CD4-positive, alpha-beta T cell (primary cell): ENCODE results near the gene TMPRSS6. TPM values are rescaled to one million over a fixed set of nuclear protein-coding genes. Genes with fewer than 3 reads are reported as not detected.

Experiments
- ATAC-seq: fragments of 200-7000 bp; cut with Tn5 transposase; one replicate; pipeline ENCODE4 v1.10.0; 2022; ENCODE audit warnings: mild to moderate bottlenecking; ENCODE audit not compliant: poor library complexity
- CTCF ChIA-PET: fragments of 350-600 bp; sonication (Branson Sonifier 250); formaldehyde crosslinking; loops from one replicate; lab custom pipeline; 2021; ENCODE audit warnings: antibody characterized with exemption, inconsistent platforms; lab: Charles Lee
- POLR2A ChIA-PET: fragments of 350-600 bp; sonication (Branson Sonifier 250); formaldehyde crosslinking; loops from one replicate; lab custom pipeline; 2021; ENCODE audit warnings: antibody characterized with exemption, inconsistent platforms; lab: Charles Lee
- DNase-seq, 14 experiments: peaks; one replicate each; pipeline ENCODE4 v3.0.0-alpha.2; 2013 to 2020; ENCODE audit warnings: mixed read lengths in 2 of 14
- H3K27ac ChIP-seq, 2 donors: one replicate each; pipeline versions ENCODE4 v1.5.1 to v1.7.0; 2013; ENCODE audit warnings: low read length in 2 of 2, low read depth in 1 of 2, mild to moderate bottlenecking in 1 of 2
- H3K27me3 ChIP-seq, 2 experiments: 1 replicate in 1 of 2; 2 replicates in 1 of 2; pipeline versions ENCODE4 v1.6.1 to v1.7.0; 2013; ENCODE audit warnings: low read length in 2 of 2, control low read depth in 1 of 2, mild to moderate bottlenecking in 1 of 2, moderate library complexity in 1 of 2; ENCODE audit not compliant: insufficient read depth in 2 of 2, control insufficient read depth in 1 of 2
- H3K36me3 ChIP-seq: one replicate; pipeline ENCODE4 v1.6.1; 2013; ENCODE audit warnings: low read length, control low read depth; ENCODE audit not compliant: insufficient read depth
- H3K4me1 ChIP-seq: one replicate; pipeline ENCODE4 v1.6.1; 2013; ENCODE audit warnings: low read length, control low read depth; ENCODE audit not compliant: insufficient read depth
- H3K4me3 ChIP-seq: one replicate; pipeline ENCODE4 v1.5.1; 2013; ENCODE audit warnings: mild to moderate bottlenecking, low read length, moderate library complexity
- H3K9me3 ChIP-seq, 2 experiments: 1 replicate in 1 of 2; 2 replicates in 1 of 2; pipeline versions ENCODE4 v1.6.1 to v1.7.0; 2013; ENCODE audit warnings: low read length in 2 of 2, mild to moderate bottlenecking in 2 of 2, control low read depth in 1 of 2, moderate library complexity in 1 of 2; ENCODE audit not compliant: control insufficient read depth in 1 of 2, insufficient read depth in 1 of 2
- H3K27ac Mint-ChIP-seq: one replicate; pipeline ENCODE4 v1.8.0; 2020; ENCODE audit warnings: mixed read lengths
- H3K27me3 Mint-ChIP-seq: one replicate; pipeline ENCODE4 v1.8.0; 2021; ENCODE audit warnings: mixed read lengths
- H3K36me3 Mint-ChIP-seq: one replicate; pipeline ENCODE4 v1.8.0; 2021; ENCODE audit warnings: low read depth, mixed read lengths
- H3K4me1 Mint-ChIP-seq: one replicate; pipeline ENCODE4 v1.8.0; 2021; ENCODE audit warnings: low read depth, mixed read lengths
- H3K4me3 Mint-ChIP-seq: one replicate; pipeline ENCODE4 v1.8.0; 2020; ENCODE audit warnings: mild to moderate bottlenecking, mixed read lengths
- H3K9me3 Mint-ChIP-seq: one replicate; pipeline ENCODE4 v1.8.0; 2020; ENCODE audit warnings: mixed read lengths
- CTCF ChIP-seq: fragments of 200-600 bp; IDR thresholded peaks from one replicate; pipeline ENCODE4 v1.8.0; 2022; ENCODE audit warnings: antibody characterized with exemption, mild to moderate bottlenecking
- intact Hi-C, 2 experiments: fragments of 100-400 bp; cut with DNase I in 1 of 2; cut with micrococcal nuclease in 1 of 2; formaldehyde crosslinking; loops; one replicate each; pipeline versions ENCODE4 v1.15.1 to v1.9.0; 2023 to 2025; cut with DNase I, micrococcal nuclease
- total RNA-seq, 174 experiments: library from RNA in 2 of 174; stranded (reverse) in 2 of 174; gene quantifications; one replicate each; pipeline ENCODE4 v1.2.3 and lab custom pipeline; 2021 to 2026

The TMPRSS6 gene
- total RNA-seq, 2 experiments from 2014 or later, result 0.19 to 0.39 TPM

- POLR2A ChIA-PET, result no interaction called here
- peaks cover 5% of the 10 kb centered on the region for H3K4me1 ChIP-seq
- no peaks in the 10 kb centered on the region for H3K36me3 ChIP-seq
- Mint-ChIP-seq H3K4me3 (no peak overlapping the region), H3K9me3 (no peaks in the 10 kb centered on the region), H3K4me1 (no peaks in the 10 kb centered on the region), H3K27ac (no peak overlapping the region), H3K27me3 (peaks cover 28% of the 10 kb centered on the region), H3K36me3 (no peaks in the 10 kb centered on the region)
- no peak overlapping the region for H3K27ac ChIP-seq
- H3K9me3 ChIP-seq, result no peaks in the 10 kb centered on the region
- H3K4me3 ChIP-seq, result no peak overlapping the region
- ATAC-seq (no peak), DNase-seq (no peak)
- intact Hi-C loops, result no loop called here
- H3K27me3 ChIP-seq, result peaks cover 0 to 3% of the 10 kb centered on the region in 2 experiments
- CTCF ChIA-PET, result no interaction called here
- TF ChIP-seq CTCF, result no peak
These were observed 12.2 kb downstream of the TMPRSS6 start for GRCh38 chr22:37097346-37097745.

GRCh38 chr22:37095113-37095512 lies 14.4 kb downstream of the TMPRSS6 start:
- no peaks in the 10 kb centered on the region for H3K9me3 ChIP-seq
- H3K27me3 ChIP-seq, result peaks cover 0 to 3% of the 10 kb centered on the region in 2 experiments
- no peaks in the 10 kb centered on the region for H3K36me3 ChIP-seq
- H3K4me3 ChIP-seq, result no peak overlapping the region
- no peak for TF ChIP-seq CTCF
- no peak overlapping the region for H3K27ac Mint-ChIP-seq
- DNase-seq, result no peak
- POLR2A ChIA-PET, result no interaction called here
- no peak overlapping the region for H3K27ac ChIP-seq
- H3K36me3 Mint-ChIP-seq, result no peaks in the 10 kb centered on the region
- no peak for ATAC-seq
- CTCF ChIA-PET, result no interaction called here
- H3K4me1 ChIP-seq, result peaks cover 5% of the 10 kb centered on the region
- no peak overlapping the region for H3K4me3 Mint-ChIP-seq
- intact Hi-C loops, result no loop called here
- H3K4me1 Mint-ChIP-seq, result no peaks in the 10 kb centered on the region
- H3K27me3 Mint-ChIP-seq, result peaks cover 28% of the 10 kb centered on the region
- H3K9me3 Mint-ChIP-seq, result no peaks in the 10 kb centered on the region

GRCh38 chr22:37094239-37094638 lies 15.3 kb downstream of the TMPRSS6 start:
- ATAC-seq (no peak), DNase-seq (no peak)
- Histone ChIP-seq H3K9me3 (no peaks in the 10 kb centered on the region), H3K4me3 (no peak overlapping the region), H3K27me3 (peaks cover 0 to 3% of the 10 kb centered on the region in 2 experiments), H3K27ac (no peak overlapping the region), H3K36me3 (no peaks in the 10 kb centered on the region), H3K4me1 (peaks cover 5% of the 10 kb centered on the region)
- TF ChIP-seq CTCF, result no peak
- Mint-ChIP-seq H3K36me3 (no peaks in the 10 kb centered on the region), H3K27me3 (peaks cover 28% of the 10 kb centered on the region), H3K9me3 (no peaks in the 10 kb centered on the region), H3K4me3 (no peak overlapping the region), H3K27ac (no peak overlapping the region), H3K4me1 (no peaks in the 10 kb centered on the region)
- ChIA-PET POLR2A (no interaction called here), CTCF (no interaction called here)
- intact Hi-C loops, result no loop called here
